Fibroblast of the conjunctiva (primary cell): ENCODE results near the gene TECTA.
"Not testable (repeated sequence)": the region's sequence is repeated elsewhere in the genome, so short reads cannot be mapped to it uniquely, and the experiment has no call there.

Experiments used
- DNase-seq: peaks from one replicate; pipeline ENCODE4 v3.0.0-alpha.2; 2010; ENCODE audit warnings: low read depth

The TECTA gene

DNA sequence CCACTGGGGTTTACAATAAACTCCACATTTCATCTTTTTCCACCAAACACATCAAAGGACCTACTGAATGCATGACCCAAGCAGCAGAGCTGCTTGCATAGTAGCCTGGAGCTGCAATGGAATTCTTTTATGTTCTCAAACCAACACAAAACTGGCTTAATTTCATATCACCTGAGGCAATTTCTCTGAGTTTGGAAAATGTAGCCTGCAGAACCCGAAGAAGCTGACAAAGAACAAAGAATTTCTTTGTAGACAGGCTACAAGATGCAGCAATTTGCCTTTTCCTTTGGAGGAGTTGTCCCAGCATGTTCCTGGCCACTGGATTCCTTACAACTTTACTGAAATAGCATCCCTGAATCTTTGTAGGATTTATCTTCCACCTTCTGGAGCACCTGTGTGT lies 5.5 kb upstream of the TECTA start:
- DNase-seq, result no peak

DNA sequence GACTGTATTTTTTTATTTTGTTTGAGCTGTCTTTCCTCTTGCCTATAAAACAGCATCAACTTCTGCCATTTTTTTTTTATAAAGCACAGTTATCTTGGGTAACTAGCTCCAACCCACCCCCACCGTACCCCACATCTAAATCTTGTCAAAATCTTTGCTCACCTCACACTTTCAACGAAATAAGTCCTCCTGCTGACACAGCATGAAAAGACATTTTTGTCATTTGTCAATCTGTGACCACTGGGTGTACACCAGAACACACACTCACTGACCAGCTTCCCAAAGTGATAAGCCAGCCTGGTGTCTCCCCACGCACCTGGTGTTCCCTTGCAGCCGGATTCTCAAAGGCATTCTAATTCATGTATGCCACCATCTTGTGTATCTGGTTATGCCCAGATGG lies 1.7 kb upstream of the TECTA start:
- DNase-seq, result no peak

DNA sequence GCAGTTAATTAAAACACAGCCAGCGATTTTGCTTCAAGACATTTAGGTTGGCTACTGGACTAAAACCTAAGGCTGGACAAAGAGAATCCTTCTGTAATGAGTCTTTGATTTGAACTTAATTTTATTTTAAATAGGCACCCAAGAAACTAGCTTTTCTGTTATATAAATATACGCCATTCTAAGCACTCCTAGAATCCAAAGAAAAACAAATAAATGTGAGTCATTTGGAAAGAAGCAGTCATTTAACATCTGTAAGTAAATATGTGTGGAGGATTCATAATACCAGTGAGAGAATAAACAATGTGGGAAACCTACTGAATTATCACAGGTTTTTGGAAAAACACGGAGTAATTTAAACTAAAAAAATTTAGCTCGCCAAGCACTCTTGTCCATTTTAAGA lies 1.2 kb upstream of the TECTA start:
- DNase-seq, result no peak

GRCh38 chr11:121104312-121104762 lies 3.3 kb downstream of the TECTA start:
- DNase-seq, result no peak

DNA sequence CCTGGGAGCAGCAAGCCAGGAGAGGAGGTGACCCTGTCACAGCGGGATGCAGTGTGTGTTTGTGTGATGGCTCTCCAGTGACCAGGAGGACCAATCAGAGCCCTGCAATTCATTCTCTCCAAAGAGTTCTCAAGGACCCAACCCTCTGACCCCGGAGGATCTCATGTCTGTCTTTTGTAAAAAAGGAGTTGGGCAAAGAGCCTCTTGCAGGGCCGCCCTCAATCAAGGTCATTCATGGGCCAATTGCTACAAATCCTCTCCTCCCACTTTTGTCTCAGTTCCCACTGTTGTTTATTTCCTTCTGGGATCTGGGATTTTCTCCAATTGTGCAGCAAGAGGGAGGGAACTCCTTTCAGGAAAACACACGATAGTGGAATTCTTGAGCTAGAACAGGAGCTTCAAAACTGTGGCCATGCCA lies 4.0 kb downstream of the TECTA start:
- no peak for DNase-seq

DNA sequence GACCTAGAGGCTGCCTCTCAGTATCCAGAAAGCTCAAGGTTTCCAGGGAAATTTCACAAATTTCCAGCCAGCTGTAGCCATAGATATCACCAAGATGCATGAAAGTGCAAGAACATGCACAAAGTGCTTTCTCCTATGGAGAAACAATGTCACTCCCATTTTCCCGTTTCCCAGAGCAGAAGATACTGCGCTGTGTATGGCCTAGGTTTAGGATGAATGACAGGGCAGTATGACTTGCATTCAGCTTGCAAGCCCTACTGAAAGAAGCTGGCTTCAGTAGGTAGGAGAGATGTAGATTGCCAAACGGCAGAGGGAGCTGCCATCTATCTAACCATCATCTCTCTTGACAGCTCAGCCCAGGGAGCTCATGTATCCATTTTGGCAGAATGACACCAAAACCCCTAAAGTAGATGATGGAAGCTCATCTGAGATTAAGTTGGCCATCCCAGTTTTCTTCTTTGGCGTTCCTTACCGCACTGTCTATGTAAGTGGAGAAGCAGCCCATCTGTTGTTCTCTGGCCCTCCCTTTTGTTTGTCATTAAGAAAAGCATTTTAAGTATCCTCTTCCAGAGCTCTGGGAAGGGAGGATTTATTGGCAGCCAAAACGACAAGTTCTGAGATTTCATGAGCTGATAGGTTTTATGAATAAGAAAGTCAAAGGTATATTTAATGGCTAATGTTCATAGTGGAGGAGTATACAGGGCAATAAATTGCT lies 4.6 kb downstream of the TECTA start:
- DNase-seq, result no peak

GRCh38 chr11:121106812-121107211 lies 5.8 kb downstream of the TECTA start:
- DNase-seq, result no peak

- DNase-seq, result no peak
Measured at GRCh38 chr11:121108413-121108812, 7.4 kb downstream of the TECTA start.

DNA sequence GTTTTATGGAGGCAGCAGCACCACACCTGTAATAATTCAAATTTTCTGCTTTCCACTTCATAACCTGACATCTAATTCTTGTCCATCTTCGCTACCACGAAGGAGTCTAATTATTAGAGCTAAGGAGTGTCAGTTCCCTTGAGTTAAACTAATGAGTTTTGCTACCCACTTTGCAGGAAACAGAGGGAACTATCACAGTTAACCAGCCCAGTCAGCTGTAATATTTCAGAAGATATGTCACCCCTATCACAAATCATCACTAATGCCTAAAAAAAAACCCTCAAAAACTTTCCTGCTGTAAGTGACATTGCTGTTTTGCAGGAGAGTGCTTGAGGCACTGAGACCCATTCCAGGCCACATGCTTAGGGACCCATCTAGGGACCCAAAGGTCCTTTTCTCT lies 8.4 kb downstream of the TECTA start:
- no peak for DNase-seq

- DNase-seq, result no peak
Measured at GRCh38 chr11:121109916-121110586, 9.0 kb downstream of the TECTA start.

- DNase-seq, result no peak
Measured at GRCh38 chr11:121110871-121111724, 10.1 kb downstream of the TECTA start.

GRCh38 chr11:121112498-121113455 lies 11.7 kb downstream of the TECTA start:
- DNase-seq, result peak; percentile 41

DNA sequence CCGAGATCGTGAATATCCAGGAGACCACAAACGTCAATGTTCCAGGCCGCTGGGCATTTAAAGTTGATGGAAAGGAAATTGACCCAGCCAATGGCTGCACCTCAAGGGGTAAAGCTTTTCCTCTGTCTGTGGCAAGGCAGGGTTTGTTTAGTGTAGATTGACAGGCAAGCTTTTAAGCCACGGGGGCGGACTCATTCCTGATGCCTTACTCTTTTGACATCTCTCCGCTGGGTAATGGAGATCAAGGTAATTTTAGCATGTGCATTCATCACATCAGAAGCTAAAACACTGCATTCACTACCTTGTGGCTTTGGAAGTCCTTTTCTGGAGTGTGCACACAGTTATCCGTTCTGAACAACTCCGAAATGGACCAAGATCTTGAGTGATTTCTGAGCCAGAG lies 12.6 kb downstream of the TECTA start:
- DNase-seq, result no peak

- DNase-seq, result not testable (repeated sequence)
Measured at GRCh38 chr11:121115024-121115423, 14.0 kb downstream of the TECTA start.

DNA sequence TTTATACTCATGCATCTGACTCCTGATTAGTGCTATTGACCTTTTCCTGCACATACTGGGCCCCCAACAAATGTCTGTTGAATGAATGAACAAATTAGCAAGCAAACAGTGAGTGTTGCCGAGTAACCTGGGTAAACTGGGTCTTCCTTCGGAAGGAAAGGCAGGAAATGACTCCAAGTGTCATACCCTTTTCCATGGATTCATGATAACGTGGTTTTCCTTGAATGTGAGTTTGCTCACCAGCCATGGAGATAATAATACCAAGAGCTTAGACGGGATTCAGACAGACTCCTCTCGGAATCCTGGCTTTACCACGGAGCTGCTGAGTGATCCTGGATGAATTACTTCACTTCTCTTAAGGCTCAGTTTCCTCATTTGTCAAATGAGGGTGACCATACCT lies 16.7 kb downstream of the TECTA start:
- DNase-seq, result no peak

DNA sequence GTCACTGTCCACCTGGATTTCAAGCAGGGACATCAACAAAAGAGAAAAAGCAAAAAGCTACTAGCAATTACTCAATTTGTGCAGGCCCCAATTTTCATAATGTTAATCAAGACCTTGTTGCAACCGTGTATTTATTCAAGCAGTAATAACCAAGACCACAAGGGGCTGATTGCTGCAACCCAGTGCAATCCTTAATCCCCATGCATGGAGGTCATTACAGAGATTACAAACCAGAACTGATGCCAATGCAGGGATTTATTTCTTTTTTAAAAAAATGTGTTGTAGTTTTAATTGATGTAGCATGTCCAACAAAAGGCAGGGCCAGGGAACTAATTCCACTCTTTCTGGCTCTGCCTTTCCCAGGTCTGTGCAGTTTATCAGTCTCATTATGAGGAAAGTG lies 18.4 kb downstream of the TECTA start:
- no peak for DNase-seq

DNA sequence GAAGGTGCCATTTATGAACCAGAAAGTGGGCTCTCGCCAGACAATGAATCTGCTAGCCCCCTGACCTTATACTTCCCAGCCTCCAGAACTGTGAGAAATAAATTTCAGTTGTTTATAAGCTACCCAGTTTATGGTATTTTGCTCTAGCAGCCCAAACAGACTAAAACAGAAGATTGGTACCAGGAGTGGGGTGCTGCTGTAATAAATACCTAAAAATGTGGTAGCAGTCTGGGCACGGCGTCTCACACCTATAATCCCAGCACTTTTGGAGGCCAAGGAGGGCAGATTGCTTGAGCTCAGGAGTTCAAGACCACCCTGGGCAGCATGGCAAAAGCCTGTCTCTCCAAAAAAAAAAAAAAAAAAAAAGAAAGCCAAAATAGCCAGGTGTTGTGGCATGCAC lies 21.3 kb downstream of the TECTA start:
- no peak for DNase-seq

GRCh38 chr11:121123496-121124069 lies 22.5 kb downstream of the TECTA start:
- no peak for DNase-seq

DNA sequence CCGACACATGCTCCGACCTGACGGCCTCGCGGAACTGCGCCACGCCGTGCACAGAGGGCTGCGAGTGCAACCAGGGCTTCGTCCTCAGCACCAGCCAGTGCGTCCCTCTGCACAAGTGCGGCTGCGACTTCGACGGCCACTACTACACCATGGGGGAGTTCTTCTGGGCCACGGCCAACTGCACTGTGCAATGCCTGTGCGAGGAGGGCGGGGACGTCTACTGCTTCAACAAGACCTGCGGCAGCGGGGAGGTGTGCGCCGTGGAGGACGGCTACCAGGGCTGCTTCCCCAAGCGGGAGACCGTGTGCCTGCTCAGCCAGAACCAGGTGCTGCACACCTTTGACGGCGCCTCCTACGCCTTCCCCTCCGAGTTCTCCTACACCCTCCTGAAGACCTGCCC lies 26.8 kb downstream of the TECTA start:
- no peak for DNase-seq

DNA sequence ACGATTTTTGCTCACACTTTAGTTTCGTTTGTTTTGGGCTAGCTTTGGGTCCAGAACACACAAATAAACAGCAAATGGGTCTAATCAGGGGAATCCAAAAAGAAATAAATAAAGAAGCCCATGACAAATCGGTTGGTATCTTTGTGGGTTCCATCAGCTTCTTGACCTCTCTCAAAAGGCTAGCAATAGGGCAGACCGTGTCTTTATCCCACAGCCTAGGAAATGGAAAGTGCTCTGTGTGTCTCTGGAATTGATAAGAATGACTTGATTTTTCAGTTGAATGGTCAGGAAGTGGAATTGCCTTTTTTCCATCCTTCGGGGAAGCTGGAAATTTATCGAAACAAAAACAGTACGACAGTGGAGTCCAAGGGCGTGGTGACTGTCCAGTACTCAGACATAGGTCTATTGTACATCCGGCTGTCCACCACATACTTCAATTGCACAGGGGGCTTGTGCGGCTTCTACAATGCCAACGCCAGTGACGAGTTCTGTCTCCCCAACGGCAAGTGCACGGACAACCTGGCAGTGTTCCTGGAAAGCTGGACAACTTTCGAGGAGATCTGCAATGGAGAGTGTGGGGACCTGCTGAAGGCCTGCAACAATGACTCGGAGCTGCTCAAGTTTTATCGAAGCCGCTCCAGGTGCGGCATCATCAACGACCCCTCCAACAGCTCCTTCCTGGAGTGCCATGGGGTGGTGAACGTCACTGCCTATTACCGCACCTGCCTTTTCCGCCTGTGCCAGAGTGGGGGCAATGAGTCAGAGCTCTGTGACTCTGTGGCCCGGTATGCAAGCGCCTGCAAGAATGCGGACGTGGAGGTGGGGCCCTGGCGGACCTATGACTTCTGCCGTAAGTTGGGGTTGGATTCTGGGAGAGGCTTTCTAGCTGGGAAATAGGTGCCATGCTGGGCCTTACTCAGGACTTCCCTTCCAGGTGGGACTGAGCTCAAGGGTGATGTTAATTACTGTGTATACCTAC lies 28.6 kb downstream of the TECTA start:
- no peak for DNase-seq
